Activated CD4-positive, alpha-beta T cell treated with anti-CD3 and anti-CD28 coated beads, Interleukin-10, Interleukin-2, amounts not matched to agents 100 ng/mL and 50 ng/mL, durations not matched to agents 16 hours and 8 hours (primary cell): ENCODE data around the gene JMJD1C.
"Not testable (repeated sequence)": the region's sequence is repeated elsewhere in the genome, so short reads cannot be mapped to it uniquely, and the experiment has no call there.

Experiments used
- DNase-seq: peaks from one replicate; pipeline ENCODE4 v3.0.0-alpha.2; 2020

Gene JMJD1C

GRCh38 chr10:63352976-63353375 is 112.8 kb downstream of the JMJD1C start:
- DNase-seq, result no peak

GRCh38 chr10:63348245-63348850 is 117.4 kb downstream of the JMJD1C start:
- no peak for DNase-seq

GRCh38 chr10:63346015-63346441 is 119.7 kb downstream of the JMJD1C start:
- DNase-seq, result no peak

GRCh38 chr10:63344269-63344668 is 121.5 kb downstream of the JMJD1C start:
- DNase-seq, result no peak

- no peak for DNase-seq
These were observed 122.3 kb downstream of the JMJD1C start for GRCh38 chr10:63343476-63343875.

- DNase-seq, result not testable (repeated sequence)
These were observed 126.1 kb downstream of the JMJD1C start for GRCh38 chr10:63339640-63340039.

- DNase-seq, result no peak
These were observed 128.1 kb downstream of the JMJD1C start for GRCh38 chr10:63337455-63338251.

- no peak for DNase-seq
These were observed 134.2 kb downstream of the JMJD1C start for GRCh38 chr10:63331586-63331985.

- no peak for DNase-seq
These were observed 141.3 kb downstream of the JMJD1C start for GRCh38 chr10:63324495-63324854.

- no peak for DNase-seq
These were observed 141.9 kb downstream of the JMJD1C start for GRCh38 chr10:63323701-63324494.

- no peak for DNase-seq
These were observed 145.1 kb downstream of the JMJD1C start for GRCh38 chr10:63320683-63321082.

GRCh38 chr10:63319231-63319630 is 146.5 kb downstream of the JMJD1C start:
- DNase-seq, result no peak

- no peak for DNase-seq
These were observed 147.3 kb downstream of the JMJD1C start for GRCh38 chr10:63318491-63318890.

GRCh38 chr10:63314020-63314419 is 151.8 kb downstream of the JMJD1C start:
- no peak for DNase-seq

- DNase-seq, result no peak
These were observed 152.6 kb downstream of the JMJD1C start for GRCh38 chr10:63313066-63313717.

- DNase-seq, result no peak
These were observed 157.1 kb downstream of the JMJD1C start for GRCh38 chr10:63308628-63309027.

GRCh38 chr10:63304146-63304545 is 161.6 kb downstream of the JMJD1C start:
- DNase-seq, result no peak

- no peak for DNase-seq
These were observed 165.0 kb downstream of the JMJD1C start for GRCh38 chr10:63300801-63301200.

- no peak for DNase-seq
These were observed 167.8 kb downstream of the JMJD1C start for GRCh38 chr10:63297941-63298340.

- no peak for DNase-seq
These were observed 171.0 kb downstream of the JMJD1C start for GRCh38 chr10:63294781-63295180.

- DNase-seq, result not testable (repeated sequence)
These were observed 172.9 kb downstream of the JMJD1C start for GRCh38 chr10:63292847-63293246.

GRCh38 chr10:63288170-63288569 is 177.6 kb downstream of the JMJD1C start:
- no peak for DNase-seq

GRCh38 chr10:63286754-63287264 is 179.0 kb downstream of the JMJD1C start:
- no peak for DNase-seq
